Measurements from ENCODE around the gene CCDC57.

Gene CCDC57

GRCh38 chr17:82091264-82092066 is 121.2 kb downstream of the CCDC57 start:
- no peak for DNase-seq (ENCODE audit: low spot score)

- no peak for DNase-seq (ENCODE audit: low spot score)
These were observed 121.9 kb downstream of the CCDC57 start for GRCh38 chr17:82090549-82091263.

GRCh38 chr17:82089723-82090548 is 122.7 kb downstream of the CCDC57 start:
- no peak for DNase-seq (ENCODE audit: low spot score)

- DNase-seq (ENCODE audit: low spot score), result no peak
These were observed 123.6 kb downstream of the CCDC57 start for GRCh38 chr17:82088838-82089722.

GRCh38 chr17:82087961-82088837 is 124.4 kb downstream of the CCDC57 start:
- DNase-seq (ENCODE audit: low spot score), result no peak

GRCh38 chr17:82086941-82087906 is 125.4 kb downstream of the CCDC57 start:
- no peak for DNase-seq (ENCODE audit: low spot score)

GRCh38 chr17:82085931-82086764 is 126.5 kb downstream of the CCDC57 start:
- DNase-seq (ENCODE audit: low spot score), result no peak

GRCh38 chr17:82085031-82085861 is 127.4 kb downstream of the CCDC57 start:
- DNase-seq (ENCODE audit: low spot score), result no peak

- no peak for DNase-seq (ENCODE audit: low spot score)
These were observed 128.1 kb downstream of the CCDC57 start for GRCh38 chr17:82084373-82085030.

GRCh38 chr17:82083533-82084359 is 128.9 kb downstream of the CCDC57 start:
- no peak for DNase-seq (ENCODE audit: low spot score)

GRCh38 chr17:82083009-82083408 is 129.6 kb downstream of the CCDC57 start:
- no peak for DNase-seq (ENCODE audit: low spot score)

GRCh38 chr17:82082456-82082855 is 130.2 kb downstream of the CCDC57 start:
- no peak for DNase-seq (ENCODE audit: low spot score)

- DNase-seq (ENCODE audit: low spot score), result no peak
These were observed 130.7 kb downstream of the CCDC57 start for GRCh38 chr17:82081966-82082365.

GRCh38 chr17:82081546-82081945 is 131.1 kb downstream of the CCDC57 start:
- no peak for DNase-seq (ENCODE audit: low spot score)

- no peak for DNase-seq (ENCODE audit: low spot score)
These were observed 131.7 kb downstream of the CCDC57 start for GRCh38 chr17:82080789-82081464.
